Dedifferentiated amniotic fluid mesenchymal stem cell (primary cell): ENCODE data around the gene EZH1.
A peak's percentile ranks its signal among the peaks of the same experiment; 100 is the strongest.

Experiments
- DNase-seq: peaks from one replicate; pipeline ENCODE4 v3.0.0-alpha.2; 2016; ENCODE audit errors: extremely low spot score

EZH1 gene

GRCh38 chr17:42744806-42745617 is at the start of gene EZH1:
Gene EZH1 (minus strand): TSS chr17:42745040. CDS start chr17:42728941, 16,099 bp downstream.
- peak; percentile 78 for DNase-seq

DNA sequence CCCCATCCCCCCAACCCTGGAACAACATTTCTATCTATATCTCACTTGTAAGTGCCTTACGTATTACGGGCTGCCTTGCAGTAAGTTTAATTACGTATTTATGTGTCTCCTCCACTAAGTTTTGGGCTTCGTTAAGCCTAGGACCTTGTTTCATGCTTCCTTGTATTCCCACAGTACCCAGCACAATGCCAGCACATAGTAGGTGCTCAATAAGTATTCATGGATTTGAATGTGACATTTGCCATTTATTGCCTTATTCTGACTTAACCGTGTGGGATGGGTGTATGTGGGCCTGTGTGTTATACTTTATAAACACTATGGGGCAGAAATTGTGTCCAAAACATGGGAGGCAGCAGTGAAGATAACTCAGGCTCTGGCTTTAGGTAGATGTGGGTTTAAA is 47.7 kb upstream of the EZH1 start:
- DNase-seq, result no peak

DNA sequence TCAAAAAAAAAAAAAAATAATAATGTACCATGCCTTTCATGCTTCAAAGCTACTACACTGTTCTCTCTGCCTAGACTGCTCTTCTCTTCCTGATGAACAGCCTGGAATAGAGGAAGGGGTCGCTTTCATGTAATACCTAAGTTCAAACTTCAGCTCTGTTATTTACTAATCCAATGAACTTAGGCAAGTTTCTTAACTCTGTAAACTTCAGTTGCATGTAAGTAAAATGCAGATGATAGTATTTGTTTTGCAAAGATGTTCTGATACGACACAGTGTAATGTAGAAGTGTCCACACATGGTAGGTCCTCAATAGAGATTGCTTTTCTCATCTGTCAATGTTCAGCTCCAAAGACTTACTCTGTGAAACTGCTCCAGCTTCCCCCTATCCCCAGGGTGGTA is 47.1 kb upstream of the EZH1 start:
- DNase-seq, result no peak

- no peak for DNase-seq
Observed at GRCh38 chr17:42787266-42787665, 42.4 kb upstream of the EZH1 start.

GRCh38 chr17:42784811-42785592 is 40.2 kb upstream of the EZH1 start:
- no peak for DNase-seq

DNA sequence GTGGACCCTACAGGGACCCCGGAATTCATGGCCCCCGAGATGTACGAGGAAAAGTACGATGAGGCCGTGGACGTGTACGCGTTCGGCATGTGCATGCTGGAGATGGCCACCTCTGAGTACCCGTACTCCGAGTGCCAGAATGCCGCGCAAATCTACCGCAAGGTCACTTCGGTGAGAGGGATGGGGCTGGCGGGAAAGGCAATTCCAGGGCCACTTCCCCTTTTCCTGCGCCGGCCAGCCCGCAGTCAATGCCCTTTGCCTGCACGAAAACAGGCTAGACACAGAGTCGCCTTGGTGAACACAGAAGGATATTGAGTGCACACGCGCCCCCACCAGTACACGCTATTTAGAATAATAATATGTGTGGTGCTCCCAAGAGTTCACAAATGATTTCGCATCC is 39.6 kb upstream of the EZH1 start:
- DNase-seq, result no peak

- no peak for DNase-seq
Observed at GRCh38 chr17:42783791-42784138, 38.9 kb upstream of the EZH1 start.

- no peak for DNase-seq
Observed at GRCh38 chr17:42783062-42783790, 38.4 kb upstream of the EZH1 start.

- DNase-seq, result no peak
Observed at GRCh38 chr17:42782166-42783061, 37.6 kb upstream of the EZH1 start.

DNA sequence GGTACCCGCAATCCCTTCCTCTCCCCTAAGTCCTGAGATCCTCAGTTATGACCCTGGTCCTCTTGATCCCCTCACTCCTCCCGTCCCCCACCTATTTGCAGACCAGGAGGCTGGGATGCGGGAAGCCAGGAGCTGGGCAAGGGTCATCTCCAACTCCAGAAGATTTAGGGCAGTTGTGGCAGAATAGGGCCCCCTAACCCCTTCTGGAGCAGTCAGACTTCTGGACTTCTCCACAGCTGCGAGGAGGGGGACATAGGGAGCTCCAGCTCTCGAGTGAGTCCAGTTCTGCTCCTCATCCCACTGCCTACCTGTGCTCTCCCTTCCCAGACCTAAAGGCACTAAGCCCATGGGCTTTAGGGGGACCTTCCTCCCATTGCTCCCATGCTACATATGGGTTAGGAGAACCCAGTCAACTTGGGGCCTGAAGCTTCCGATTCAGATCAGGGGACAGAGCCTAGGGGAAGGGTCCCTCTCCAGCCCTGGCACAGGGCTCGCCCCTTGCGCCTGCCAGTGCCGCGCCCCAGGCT is 36.9 kb upstream of the EZH1 start:
- no peak for DNase-seq

- no peak for DNase-seq
Observed at GRCh38 chr17:42780851-42781638, 36.2 kb upstream of the EZH1 start.

GRCh38 chr17:42779936-42780850 is 35.4 kb upstream of the EZH1 start, which contains the start of gene WNK4:
Gene WNK4 (plus strand): TSS chr17:42780610. CDS start chr17:42780699, 89 bp downstream.
- no peak for DNase-seq

DNA sequence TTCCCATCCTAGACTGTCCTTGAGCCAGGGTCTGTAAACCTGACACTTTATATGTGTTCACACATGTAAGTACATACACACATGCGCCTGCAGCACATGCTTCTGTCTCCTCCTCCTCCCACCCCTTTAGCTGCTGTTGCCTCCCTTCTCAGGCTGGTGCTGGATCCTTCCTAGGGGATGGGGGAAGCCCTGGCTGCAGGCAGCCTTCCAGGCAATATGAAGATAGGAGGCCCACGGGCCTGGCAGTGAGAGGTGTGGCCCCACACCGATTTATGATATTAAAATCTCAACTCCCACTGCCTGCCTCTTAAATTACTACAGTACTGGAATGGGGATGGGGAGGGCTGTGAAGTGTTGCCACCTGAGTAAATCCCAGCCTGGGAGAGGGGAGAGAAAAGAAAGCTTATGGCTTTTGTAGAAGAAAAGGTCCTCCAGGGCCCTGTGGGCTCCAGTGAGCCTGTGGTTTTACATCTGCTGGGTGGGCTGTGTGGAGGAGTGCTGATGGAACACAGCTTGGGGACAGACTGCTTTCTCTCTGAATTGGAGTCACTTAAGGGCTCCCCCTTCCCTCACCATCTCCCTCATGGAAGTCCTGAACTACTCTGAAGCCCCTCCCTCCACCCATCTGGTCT is 34.6 kb upstream of the EZH1 start:
- DNase-seq, result no peak

GRCh38 chr17:42778570-42778969 is 33.7 kb upstream of the EZH1 start:
- no peak for DNase-seq

GRCh38 chr17:42775534-42776098 is 30.8 kb upstream of the EZH1 start:
- DNase-seq, result no peak

DNA sequence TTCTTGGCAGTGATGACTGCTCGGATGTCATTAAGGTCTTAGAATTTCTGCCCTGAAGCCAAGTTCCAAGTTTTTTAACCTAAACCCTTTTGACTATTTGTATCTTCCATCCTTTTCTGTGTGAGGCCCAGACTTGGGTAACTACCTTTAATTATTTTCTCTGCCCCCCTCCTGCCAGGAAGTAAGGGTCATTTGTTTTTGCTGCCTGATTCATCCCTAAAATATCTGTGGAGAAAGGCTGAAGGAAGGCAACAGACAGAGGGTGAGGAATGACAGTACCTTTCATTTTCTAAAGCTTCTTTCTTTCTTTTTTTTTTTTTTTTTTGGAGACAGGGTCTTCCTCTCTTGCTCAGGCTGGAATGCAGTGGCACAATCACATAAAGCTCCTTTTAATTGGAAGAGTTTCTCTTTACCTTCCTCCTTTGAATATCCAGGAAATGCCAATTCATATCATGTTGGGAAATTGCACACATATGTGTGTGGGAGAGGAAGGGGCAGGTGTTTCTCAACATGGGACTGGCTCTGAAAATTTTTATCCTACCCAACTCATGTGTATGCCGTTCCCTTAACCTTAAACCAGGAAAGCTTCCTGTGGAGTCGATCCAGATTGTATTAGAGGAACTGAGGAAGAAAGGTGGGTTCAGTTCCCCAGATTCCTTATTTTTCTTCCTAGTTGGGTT is 29.4 kb upstream of the EZH1 start:
- DNase-seq, result no peak

- DNase-seq, result peak; percentile 73
Observed at GRCh38 chr17:42773290-42774035, 28.6 kb upstream of the EZH1 start, which contains the start of gene VPS25. Gene VPS25 (plus strand): TSS chr17:42773449. CDS start chr17:42773476, 27 bp downstream.
